GM21423 (cell line): Measurements from ENCODE around the gene DPP6.

Experiments
- ATAC-seq: cut with Tn5 transposase; IDR thresholded peaks from one replicate; pipeline ENCODE4 v1.9.1; 2021; ENCODE audit warnings: mild to moderate bottlenecking, moderate library complexity; ENCODE audit not compliant: unreplicated experiment

The DPP6 gene

DNA sequence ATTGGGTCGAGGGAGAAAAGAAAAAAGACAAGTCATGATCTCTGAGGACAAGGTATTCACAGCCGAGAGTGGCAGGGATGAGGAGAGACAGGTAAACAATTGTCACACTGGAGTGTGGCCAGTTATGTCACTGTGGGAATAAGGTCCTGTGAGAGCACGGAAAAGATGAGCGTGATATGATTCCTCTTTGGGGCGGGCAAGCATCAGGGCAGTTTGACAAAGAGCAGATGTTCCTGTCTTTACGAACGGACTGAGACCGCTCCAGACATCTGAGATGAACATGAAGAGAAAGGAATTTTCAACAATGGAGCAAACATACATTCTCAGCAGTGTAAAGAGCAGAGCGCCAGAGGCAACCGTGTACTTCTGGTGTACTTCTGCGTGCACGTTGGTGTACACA, 278.1 kb downstream of the DPP6 start:
- no peak for ATAC-seq

- no peak for ATAC-seq
These were observed 280.8 kb downstream of the DPP6 start for GRCh38 chr7:154332811-154333580.

- ATAC-seq: no peak
These were observed 284.1 kb downstream of the DPP6 start for GRCh38 chr7:154336295-154336694.

- no peak for ATAC-seq
These were observed 286.7 kb downstream of the DPP6 start for GRCh38 chr7:154338701-154339506.

- no peak for ATAC-seq
These were observed 290.9 kb downstream of the DPP6 start for GRCh38 chr7:154342971-154343633.

DNA sequence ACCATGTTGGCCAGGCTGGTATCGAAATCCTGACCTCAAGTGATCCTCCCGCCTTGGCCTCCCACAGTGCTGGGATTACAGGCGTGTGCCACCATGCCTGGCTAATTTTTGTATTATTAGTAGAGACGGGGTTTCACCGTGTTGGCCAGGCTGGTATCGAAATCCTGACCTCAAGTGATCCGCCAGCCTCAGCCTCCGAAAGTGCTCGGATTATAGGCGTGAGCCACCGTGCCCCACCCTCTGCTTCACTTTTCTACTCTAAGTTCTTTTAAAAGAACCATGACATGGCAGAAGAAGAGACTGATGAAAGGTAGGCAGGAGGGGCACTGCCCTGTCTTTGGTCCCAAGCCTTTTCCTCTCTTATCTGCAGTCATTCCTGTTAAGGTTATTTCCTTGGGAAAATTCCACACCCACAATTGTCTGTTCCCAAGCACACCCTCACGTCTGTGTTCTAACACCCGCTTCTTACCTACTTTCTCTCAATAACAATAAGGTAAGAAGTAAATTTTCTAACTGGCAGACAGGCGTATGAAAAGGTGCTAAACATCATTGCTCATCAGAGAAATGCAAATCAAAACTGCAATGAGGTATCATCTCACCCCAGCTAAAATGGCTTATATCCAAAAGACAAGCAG, 291.7 kb downstream of the DPP6 start:
- ATAC-seq: no peak

- ATAC-seq: no peak
These were observed 292.9 kb downstream of the DPP6 start for GRCh38 chr7:154345093-154345492.

DNA sequence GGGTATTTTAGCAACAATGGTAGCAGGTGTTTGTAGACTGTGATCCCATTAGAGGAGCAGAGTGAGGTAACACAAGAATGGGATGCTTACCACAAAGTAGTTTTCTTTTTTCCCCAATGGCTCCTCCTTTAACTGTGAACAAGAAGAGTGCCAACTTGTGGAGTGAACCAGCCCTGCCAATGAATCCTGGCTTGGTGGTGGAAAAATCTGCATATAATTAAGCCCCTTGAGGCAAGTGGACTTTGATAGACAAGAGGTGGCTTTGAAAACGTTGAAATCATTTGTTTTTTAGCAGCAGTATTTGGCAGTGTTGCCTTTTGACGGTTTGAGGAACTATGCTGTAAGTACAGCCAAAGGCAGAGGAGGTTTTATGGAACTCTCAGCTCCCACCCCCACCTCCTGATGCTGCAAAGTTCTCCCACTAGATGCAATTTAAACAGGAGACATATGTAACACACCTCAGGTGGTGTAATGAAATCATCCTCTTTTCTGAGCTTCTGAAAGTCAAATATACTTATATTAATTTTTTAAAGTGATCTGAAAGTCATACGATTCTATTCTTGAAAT, 295.6 kb downstream of the DPP6 start:
- ATAC-seq: no peak

DNA sequence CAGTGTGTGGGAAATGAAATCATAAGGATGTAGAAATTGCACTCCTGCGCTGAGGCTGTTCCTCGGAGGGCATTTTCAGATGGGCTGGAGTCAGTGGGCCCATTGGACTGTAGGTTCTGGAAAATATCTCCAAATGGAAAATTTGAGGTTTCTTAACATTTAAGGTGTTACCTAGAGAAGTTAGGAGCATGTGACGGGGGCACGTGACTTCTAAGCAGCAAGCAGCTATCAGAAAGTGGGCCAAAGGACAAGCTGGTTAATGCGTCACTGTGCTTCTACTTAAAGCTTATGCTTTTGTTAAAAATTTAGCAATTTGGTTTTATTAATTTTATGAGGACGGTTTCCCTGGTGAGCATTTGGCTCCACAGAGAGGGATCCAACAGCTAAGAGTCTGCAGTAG, 298.7 kb downstream of the DPP6 start:
- ATAC-seq: no peak

- no peak for ATAC-seq
These were observed 301.2 kb downstream of the DPP6 start for GRCh38 chr7:154353355-154353767.

DNA sequence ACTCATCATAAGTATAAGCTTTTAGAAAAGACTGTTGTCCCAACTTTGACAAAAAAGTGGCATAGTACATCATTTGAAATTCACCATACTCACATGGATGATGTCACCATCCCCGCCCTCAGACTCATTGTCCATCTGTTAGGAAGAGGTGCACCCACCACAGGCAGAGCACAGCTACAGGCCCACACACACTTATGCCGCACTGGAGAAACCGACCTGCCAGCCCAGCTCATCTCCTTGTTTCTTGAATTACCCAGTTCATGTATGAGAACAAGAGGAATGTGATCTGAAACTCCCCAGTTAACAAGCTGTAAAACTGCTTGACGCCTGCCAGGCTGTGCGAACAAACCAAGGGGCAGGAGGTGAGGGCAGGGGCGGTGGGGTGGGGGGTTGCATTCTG, 312.0 kb downstream of the DPP6 start:
- ATAC-seq: no peak

GRCh38 chr7:154371424-154371823, 319.2 kb downstream of the DPP6 start:
- ATAC-seq: no peak

GRCh38 chr7:154372011-154372601, 319.9 kb downstream of the DPP6 start:
- ATAC-seq: no peak

GRCh38 chr7:154373956-154374355, 321.8 kb downstream of the DPP6 start:
- ATAC-seq: no peak

GRCh38 chr7:154375956-154376355, 323.8 kb downstream of the DPP6 start:
- no peak for ATAC-seq

DNA sequence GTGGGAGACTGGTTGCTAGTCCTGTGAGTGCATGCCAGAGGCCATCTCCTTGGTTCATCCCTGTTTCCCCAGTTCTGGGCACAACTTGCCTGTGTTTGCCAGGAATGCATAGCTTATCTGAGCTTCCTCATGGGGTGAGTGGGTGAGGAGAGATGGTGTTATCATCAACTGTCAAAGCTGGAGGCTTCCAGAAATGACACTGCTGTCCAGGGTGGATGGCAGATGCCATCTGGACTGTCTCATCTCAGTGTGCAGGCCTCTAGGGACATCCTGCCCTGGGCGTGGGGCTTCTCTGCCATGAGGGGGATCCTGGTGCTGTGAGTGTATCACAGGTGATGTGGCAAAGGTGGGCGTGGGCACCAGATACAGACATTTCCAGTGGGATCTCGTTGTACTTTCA, 328.6 kb downstream of the DPP6 start:
- no peak for ATAC-seq

GRCh38 chr7:154383045-154383444, 330.8 kb downstream of the DPP6 start:
- ATAC-seq: no peak

DNA sequence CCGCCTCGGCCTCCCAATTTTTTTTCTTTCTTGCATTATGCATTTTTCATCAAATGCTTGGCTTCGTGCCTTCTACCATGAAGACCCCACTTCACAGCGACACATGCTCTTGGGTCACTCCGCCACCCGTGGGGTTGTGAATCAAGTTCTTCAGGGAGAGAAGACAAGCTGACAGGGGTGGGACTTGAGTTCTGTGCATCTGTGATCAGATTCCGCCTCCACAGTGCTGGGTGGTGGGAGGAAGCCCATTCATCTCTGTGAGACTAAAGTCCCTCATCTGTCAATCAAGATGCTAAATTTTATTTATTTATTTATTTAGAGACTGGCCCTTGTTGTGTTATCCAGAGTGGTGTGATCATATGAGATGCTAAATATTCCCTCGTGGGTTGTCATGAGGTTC, 333.0 kb downstream of the DPP6 start:
- no peak for ATAC-seq

DNA sequence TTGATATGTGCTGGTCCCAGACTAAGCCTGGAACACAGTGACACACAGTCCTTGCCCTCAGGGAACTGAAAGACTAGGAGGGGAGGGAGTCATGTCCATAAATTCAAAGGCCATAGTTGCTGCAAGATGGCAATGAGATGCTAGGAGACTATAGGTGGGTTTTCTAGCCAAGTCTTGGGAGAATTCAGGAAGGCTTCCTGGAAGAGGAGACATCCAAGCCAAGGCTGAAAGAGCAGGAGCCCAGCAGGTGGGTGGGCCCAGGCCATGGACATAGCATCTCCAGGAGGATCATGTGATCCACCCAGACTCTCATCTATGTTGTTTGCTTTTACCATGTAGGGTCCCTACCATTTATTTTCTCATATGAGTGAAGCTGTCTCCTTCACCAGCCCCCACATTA, 335.1 kb downstream of the DPP6 start:
- ATAC-seq: no peak

GRCh38 chr7:154388412-154388811, 336.2 kb downstream of the DPP6 start:
- no peak for ATAC-seq

DNA sequence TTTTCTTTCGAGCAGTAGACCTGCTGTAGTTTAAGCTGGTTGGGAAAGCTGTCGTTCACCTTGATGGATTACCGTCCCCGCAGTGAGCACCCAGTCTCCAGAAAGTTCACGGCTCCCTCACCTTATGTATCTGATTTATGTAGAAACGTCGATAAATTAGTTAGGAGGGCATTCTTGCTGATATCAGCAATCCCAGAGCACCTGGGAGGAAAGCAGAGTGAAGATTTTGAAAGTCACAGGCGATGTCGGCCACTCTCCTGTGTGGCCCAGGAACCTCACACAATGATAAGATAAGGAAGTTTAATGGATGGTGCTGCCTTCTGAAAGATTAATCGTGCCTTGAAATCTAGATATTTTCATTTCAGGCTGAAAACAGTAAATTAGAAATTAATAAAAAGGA, 336.8 kb downstream of the DPP6 start:
- ATAC-seq: no peak
